Measurements from ENCODE around the gene PLLP.
A peak's percentile ranks its signal among the peaks of the same experiment; 100 is the strongest.
"Not testable (repeated sequence)": the region's sequence is repeated elsewhere in the genome, so short reads cannot be mapped to it uniquely, and the experiment has no call there.

The PLLP gene

DNA sequence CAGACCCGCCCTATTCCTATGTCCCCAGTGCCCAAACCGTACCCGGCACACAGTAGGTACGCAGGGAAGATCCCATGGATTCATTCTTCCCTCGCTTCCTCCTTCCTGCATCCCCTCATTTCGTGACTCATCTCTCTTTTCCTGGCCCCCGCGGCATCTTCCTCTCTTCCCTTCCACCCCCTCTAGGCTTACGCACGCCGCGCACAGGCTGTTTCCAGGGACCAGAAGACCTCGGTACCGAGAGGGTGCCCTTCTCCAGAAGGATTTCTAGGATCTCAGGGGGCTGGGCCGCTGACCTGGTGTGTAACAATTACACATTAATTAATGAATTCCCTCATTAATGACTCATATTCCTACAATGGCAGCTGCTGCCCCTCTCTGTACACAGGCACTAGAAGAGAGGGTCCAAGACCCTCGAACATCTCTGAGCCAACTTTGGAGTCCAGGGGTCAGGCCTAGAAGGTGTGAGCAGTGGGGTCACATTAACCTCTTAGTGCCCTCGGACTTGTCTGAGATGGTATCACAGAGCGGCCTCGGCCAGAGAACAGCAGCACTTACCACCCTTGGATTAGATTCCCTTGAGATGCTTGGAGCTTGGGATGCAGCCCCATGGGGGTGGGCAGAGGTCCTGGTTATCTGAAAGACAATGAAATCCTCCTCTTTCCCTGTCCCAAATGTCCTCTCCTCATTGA is 16.8 kb upstream of the PLLP start:
- no peak for DNase-seq

DNA sequence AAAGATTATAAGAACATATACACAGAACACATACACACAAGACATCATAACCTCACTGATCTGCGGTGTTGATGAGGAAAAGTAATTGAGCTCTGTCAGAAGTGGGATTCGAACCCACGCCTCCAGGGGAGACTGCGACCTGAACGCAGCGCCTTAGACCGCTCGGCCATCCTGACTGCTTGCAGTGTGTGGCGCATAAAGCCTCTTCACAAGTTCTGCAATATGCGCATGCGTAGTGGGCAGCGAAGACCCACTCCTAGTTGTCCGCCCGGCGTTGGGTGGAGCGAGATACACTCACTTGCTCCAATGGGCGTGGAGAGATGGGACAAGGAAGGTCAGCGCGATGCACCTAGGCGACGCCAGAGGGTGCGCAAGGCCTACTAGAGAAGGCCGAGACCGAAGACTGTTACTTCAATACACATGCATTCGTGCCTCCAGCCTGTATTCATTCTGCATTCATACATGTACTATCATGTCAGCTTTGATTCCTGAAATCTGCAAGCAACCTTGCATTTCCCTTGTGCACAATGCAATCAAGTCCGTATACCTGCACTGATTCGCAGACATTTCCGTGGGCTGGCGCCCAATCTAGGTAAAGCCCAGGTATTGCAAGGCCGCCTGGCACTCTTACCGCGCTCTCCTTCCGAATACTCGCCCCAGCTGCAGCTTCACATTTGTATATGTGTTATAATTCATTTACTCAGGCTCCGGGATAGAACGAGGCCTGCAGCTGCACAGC is 16.1 kb upstream of the PLLP start:
- DNase-seq, result peak; percentile 99

DNA sequence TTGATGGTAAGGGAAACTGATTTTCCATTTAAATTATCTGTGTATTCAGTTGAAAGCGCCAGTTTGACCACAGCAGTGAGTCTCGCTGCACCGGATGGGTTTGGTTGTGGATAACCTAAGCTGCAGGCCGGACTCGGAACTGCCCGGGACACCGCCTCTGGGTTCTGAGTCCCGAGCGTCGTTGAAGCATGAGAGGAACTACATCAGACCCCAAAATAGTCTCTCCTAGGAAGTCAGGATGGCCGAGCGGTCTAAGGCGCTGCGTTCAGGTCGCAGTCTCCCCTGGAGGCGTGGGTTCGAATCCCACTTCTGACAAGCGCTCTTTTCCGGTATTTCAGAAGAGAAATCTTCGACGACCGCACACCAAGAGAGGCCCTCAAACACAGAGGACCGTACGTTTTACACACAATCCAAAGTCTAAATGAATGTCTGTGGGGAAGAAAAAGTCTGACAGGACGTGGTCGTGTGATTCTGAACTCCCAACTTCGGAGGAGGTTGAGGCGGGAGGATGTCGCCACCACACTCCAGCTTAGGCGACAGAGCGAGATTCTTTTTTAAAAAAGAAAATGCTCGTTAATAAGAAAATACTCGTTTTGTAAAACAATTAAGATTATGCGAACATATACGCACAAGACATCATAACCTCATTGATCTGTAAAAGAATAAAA is 15.4 kb upstream of the PLLP start:
- DNase-seq, result peak; percentile 93

DNA sequence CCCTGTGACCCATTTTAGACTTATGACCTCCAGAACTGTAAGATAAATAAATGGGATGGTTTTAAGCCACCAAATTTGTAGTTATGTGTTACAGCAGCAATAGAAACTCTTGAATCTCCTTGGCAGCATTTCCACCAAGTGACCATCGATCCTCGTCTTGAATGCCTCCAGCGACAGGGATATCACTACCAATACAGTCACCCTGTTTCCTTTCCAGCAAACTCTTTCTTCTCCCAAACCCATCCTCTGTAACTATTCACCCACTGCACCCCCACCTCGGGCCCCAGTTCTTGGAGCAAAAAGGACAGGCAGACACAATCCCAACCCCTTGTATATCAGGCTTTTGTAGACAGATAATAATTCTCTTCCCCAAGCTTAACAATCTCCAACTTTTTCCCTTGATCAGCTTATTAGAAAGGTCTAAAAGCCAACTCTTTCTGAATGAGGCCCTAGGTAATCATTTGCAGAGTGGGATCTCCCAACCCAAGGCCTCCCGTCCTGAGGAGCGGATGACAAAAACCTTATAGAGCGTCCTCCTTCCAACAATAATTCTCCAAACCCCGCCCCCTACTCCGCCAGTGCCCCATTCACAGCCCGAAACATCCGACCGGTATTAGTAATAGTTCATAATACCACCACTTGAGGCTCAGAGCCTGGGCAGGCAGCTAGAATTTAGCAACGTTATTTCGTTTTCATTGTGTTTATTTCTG is 14.7 kb upstream of the PLLP start:
- no peak for DNase-seq

DNA sequence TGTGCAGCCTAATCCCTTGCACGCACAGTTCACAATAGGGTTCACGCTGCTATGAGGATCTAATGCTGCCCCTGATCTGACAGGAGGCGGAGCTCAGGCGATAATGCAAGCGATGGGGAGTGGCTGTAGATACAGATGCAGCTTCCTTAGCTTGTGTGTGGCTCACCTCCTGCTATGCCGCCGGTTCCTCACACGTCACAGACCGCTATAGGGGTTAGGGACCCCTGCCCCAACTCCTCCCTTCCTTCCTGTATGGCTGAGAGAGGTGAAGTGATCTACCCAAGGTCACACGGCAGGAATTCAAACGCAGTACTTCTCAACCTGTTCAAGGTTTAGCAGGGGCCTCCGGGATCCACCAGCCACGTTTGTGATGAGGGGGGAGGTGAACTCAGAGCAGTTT is 13.4 kb upstream of the PLLP start:
- peak; percentile 53 for DNase-seq

DNA sequence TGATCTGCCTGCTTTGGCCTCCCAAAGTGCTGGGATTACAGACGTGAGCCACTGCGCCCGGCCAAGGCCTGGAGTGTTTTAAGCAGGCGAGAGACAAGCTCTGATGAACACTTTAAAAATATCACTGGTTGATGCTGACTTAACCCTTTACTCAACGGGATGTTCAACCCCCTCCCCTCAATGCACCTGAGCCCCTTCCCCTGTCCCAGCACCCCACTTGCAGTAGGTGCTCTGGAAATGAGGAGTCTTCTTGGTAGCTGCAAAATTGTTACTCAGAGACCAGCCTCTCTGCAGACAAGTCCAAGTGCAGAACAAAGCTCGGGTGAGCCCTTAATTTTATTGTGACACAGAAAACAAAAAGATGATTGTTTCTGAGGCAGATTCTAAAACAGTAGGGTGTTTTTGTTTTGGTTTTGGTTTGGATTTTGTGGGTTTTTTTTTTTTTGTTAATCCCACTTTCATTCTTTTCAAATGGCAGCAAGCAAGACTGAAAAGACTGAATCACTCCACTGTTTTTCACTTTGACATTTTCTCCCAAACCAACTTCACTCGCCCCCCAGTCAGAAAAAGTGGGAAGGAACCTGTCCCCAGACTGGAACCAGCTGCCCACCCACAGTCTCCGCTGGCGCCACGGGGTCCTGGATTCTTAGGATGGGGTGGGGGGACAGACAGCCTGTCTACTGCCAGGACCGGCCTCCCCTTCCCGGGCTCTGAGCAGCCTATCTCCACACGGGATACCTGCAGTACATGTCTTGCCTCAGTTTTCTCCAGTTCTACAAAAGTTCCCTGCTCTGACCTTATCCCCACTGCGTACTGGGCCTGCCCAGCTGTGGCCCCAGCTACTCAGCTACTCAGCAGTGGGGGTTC is 5.2 kb upstream of the PLLP start:
- DNase-seq, result no peak

DNA sequence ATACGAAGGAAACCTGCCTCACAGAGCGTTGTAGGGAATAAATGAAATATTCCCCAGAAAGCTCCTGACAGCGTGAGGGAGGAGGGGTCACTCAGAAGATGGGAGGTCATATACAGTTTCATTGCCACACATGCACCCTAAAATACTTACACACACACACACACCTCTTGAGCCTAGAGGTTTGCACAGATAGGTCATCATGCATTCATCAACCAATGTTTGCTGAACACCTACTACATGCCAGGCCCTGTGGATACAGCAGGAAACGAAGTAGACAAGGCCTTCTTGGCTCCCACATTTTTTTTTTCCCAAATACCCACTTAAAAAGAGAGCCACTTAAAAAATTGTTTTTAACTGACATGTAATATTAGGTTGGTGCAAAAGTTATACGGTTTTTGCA is 907 bp upstream of the PLLP start:
- no peak for DNase-seq

DNA sequence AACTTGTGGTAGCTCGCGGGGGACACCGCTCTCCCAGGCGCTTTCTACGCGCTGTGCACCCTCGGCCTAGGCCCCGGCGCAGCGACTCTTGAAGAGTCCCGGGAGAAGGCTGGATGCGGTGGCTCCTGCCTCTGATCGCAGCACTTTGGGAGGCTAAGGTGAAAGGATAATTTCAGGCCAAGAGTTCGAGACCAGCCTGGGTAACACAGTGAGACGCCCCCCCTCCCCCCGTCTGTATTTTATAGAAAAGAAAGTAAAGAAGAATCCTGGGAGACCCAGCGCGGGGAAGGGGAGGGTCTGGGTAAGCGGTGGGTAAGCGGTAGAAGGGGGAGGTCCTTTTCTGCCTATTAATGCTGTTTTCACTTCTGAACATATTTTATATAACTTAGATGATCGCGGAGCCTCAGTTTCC is 486 bp upstream of the PLLP start:
- no peak for DNase-seq

DNA sequence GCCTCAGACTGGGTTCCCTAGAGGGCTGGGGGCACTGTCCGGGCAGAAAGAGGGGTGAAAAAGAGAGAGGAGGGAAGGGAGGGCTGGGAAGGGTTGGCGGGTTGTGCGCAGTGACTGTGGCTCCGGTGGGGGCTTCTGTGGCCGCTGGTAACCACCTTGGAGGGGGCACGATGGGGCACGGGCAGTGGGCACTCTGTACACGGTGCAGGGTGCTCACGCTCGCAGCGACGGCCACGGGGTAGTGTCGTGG is 588 bp downstream of the PLLP start:
- no peak for DNase-seq

DNA sequence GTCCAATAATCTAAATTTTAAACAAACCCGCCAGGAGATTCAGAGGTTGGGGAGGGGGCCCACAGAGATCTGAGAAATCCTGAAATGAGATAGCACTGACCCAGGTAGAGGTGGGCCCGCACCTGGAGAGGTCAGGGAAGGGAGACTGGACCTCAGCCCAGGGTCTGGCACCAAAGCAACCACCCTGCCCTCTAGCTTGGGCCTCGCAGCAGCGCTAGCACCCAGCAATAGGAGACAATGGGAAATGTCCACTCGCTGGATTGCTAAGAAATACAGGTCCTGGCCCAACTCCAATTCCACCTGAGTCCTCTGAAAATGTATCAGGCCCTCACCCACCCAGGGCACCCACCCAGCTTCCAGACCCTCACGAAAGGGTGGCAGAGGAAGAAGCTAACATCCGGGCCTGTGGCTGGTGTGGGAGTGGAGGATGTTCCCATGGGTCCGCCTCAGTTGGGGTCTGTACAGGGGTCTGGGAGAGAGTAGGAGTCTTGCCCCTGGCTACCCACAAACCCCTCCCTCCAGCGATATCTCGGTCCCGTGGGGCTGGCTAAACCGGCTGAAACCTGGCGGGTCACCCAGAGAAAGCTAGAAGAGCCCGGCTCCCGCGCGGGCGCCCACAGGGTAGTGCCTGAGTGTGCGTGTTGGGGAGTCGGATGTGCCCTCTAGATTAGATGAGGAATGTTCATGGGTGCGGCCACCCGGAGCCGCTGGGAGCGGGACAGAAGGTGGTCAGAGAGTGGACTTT is 1.1 kb downstream of the PLLP start:
- no peak for DNase-seq

DNA sequence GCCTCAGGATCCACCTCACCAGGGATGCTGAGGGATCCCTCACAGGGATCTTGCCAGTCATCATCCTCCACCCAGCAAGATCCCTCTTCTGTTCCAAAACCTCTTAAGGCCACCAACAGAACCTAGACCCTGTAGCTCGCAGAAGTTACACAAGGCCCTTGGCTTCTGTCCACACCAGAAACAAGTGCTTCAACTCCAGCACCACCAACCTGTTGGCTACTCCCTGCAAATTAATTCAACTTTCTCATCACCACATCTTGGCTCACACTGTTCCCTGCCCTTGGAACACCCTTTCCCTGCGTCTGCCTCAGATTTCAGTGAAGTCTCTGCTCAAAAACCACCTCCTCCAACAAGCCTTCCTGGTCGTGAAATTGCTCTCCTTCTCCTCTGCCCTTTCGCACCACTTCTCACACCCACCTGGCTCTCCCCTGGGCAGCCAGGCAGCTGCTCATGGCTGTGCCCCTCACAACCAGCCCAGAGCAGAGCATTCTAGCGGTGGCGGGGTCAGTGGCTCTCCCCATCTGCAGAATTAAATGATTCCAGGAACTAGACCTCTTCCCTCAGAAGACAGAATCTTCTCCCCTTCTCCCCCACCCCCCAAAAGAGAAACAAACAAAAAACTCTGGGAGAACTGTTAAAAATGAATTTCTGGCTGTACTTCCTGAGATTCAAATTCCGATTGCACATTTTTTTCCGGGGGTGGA is 1.8 kb downstream of the PLLP start:
- DNase-seq, result no peak

DNA sequence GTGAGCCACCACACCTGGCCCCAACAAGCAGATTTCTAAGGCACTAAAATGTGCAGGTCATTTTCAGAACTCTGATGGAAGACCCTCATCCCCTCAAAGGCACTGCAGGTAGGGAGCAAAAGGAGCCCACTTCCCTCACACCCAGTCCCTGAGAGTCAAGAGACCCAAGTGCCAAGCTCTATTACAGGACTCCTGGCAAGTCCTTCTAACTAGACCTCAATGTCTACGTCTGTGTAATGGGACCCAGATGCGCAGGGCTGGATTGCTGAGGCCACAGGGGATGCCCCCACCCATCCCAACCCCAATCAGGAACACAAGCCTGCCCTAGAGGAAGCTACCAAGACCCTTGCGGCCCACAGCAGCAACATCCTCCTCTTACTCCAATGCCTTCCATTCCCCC is 2.7 kb downstream of the PLLP start:
- DNase-seq, result no peak

DNA sequence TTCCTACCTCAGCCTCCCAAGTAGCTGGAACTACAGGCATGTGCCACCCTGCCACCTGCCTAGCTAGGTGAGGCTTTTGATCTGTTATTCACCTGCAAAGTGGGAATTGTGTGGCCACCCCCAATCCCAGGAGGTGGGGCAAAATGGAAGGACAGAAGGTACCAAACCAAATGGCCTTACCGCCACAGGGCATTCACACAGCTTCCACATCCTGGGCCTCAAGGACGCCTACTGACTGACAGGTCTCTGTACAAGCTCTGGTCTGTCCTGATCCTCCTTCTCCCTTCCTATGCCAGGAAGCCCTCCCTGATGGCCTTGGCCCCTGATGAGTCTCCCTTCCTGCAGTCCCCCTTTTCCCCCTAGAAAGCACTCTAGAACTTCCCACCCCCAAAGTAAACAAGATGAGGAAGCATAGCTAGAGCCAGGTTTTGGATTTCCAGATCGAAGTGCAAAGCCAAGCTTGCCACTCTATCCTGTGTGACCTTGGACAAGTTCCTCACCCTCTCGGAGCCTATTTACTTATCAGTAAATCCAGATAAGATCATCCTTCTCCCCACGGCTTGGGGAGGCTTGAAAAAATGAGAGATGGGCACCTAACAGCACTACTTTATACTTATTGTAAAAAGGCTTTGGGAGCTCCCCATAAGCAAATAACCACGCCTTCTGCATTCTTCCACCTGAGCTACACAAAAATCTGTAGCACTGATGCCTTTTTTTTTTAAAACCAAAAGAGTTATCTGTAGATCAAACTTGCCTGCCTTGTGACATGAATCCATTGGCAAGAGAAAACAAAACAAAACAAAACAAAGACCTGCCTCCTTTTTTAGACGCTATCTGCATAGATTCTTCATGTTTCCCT is 4.5 kb downstream of the PLLP start:
- DNase-seq, result no peak

DNA sequence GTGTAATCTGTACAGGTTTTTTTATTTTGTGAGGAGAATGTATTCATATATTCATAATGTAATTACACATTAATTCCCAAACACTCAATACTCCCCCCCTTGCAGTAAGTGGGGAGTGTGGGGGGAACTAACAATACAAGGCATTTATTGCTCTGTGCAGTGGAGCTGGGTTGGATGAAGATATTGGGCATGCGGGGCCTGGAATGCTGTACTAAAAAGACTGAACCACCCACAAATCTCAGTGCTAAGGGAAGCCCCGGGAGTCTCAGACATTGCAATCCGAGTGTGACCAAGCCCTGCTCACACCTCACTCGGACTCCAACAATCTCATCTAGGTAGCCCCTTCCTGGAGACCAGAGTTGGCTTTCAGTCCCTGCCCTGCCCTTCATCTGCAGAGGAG is 6.0 kb downstream of the PLLP start:
- DNase-seq, result no peak

DNA sequence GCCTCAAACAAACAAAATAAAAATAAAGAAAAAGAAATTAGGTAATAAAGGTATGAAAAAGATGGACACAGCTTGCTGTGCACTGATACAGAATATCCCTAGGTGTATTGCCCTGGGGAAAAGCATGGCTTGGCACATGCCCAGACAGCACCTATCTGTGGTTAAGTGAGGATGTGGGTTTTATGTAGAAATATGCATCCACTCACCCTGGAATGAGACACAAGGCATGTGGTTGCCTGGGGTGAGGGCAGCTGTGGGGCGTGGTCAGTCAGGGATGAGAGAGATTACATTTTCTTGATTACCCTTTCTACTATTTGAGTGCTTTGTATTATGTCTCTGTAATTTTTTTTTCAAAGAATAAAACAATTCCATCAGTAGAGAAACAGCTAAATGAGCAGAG is 6.9 kb downstream of the PLLP start:
- peak; percentile 45 for DNase-seq

DNA sequence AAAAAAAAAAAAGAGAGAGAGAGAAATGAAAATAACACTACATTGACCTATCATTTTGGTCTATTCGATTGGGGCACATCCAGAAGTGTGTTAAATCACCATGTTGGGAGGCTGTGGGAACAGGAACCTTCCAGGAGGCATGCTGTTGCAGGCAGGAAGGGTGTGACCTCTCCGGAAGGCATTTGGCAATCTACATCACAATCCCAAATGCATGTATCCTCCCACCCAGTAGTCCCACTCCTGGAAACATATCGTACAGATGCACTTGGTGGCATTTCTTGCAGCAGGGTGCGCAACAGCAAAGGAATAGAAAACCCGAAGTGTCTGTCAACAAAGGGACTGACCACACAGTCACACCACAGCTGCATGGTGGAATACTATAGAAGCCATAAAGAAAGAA is 7.9 kb downstream of the PLLP start:
- DNase-seq, result peak; percentile 58

DNA sequence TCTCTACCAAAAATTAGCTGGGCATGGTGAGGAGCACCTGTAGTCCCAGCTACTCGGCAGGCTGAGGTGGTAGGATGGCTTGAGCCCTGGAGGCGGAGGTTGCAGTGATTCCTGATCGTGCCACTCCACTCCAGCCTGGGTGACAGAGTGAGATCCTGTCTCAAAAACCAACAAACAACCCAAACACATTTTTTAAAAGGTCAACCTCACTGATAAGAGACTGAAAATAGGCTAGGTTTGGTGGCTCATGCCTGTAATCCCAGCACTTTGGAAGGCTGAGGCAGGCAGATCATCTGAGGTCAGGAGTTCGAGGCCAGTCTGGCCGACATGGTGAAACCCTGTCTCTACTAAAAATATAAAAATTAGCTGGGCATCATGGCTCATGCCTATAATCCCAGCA is 8.5 kb downstream of the PLLP start:
- DNase-seq, result not testable (repeated sequence)

DNA sequence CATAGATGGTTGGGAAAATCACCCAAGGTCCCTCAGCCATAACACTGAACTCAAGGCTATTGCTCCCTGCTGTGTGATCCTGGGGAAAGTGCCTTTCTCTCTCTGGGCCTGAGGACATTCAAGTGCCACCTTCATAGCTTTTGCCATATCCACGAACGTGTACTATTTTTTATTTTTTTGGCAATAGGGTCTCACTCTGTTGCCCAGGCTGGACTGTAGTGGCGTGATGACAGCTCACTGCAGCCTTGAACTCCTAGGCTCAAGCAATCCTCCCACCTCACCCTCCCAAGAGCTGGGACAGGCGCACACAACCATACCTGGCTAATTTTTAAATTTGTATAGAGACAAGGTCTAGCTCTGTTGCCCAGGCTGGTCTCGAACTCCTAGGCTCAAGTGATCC is 10.6 kb downstream of the PLLP start:
- no peak for DNase-seq

DNA sequence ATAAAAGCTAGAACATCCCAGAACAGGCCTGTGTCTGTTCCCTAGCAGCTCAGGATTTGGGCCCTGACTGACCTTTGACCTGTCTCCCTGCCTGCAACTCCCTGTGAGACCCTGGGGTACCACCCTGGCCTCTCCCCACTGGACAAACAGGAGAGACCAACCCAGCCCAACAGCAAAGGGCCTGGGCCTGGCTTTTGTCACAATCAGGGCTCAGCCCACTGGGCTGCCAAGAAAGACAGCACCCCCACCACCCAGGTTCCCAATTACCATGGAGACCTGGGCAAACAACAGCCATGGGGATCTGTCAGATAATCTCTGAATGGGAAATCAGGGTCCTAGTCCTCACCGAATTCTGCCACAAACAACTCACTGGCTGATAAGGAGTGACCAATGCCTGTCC is 11.1 kb downstream of the PLLP start:
- no peak for DNase-seq

DNA sequence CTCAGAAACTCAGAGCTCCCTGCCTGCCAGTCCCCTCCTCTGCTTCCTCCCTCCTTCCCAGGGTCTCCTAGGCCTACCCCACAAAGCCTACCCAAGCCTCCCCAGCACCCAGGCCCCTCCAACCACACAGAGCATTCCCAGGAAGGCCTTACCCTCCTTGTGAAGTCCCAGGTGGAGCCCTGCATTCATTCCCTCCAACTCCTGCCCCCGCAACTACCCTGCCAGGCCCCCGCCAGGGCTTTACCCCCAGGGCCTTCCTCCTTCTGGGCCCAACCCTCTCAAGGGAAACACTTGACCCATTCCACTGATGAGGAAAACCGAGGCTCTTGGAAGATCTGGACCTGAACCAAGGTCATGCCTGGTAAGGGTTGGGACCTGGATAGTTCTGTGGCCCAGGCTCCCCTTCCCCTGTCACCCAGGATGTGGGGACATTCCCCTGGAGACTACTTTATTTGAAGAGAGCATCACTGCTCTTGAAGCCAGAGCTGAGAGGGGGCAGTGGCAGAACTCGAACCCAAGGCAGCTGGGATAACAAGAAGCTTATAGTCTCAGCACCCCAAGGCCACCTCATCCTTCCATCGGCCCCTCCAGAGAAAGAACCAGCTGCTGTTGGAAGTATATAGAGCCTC is 12.5 kb downstream of the PLLP start:
- DNase-seq, result no peak

All from MV-4-11 (cell line).